Fibroblast of the aortic adventitia (primary cell): ENCODE results near the gene DOHH. TPM values are rescaled to one million over a fixed set of nuclear protein-coding genes. Genes with fewer than 3 reads are reported as not detected.

Source experiments
- DNase-seq: peaks from one replicate; pipeline ENCODE4 v3.0.0-alpha.2; 2010; ENCODE audit warnings: low read depth
- H3K4me3 ChIP-seq: 2 replicates; pipeline ENCODE4 v1.5.1; 2011; ENCODE audit warnings: low read depth, mild to moderate bottlenecking, control low read depth, low read length, moderate library complexity
- CTCF ChIP-seq: IDR thresholded peaks from 2 replicates; pipeline ENCODE4 v1.5.1; 2011; ENCODE audit warnings: mild to moderate bottlenecking, low read length, control low read depth, inconsistent platforms; ENCODE audit not compliant: insufficient read depth
- total RNA-seq: library from RNA; depleted of rRNA; stranded (reverse); fragments of >200 nt; gene quantifications from 2 replicates; pipeline ENCODE4 v1.2.3, GENCODE V29; 2012; ENCODE audit warnings: low replicate concordance

The DOHH gene
- total RNA-seq, 1 donor, result 6.5 TPM

DNA sequence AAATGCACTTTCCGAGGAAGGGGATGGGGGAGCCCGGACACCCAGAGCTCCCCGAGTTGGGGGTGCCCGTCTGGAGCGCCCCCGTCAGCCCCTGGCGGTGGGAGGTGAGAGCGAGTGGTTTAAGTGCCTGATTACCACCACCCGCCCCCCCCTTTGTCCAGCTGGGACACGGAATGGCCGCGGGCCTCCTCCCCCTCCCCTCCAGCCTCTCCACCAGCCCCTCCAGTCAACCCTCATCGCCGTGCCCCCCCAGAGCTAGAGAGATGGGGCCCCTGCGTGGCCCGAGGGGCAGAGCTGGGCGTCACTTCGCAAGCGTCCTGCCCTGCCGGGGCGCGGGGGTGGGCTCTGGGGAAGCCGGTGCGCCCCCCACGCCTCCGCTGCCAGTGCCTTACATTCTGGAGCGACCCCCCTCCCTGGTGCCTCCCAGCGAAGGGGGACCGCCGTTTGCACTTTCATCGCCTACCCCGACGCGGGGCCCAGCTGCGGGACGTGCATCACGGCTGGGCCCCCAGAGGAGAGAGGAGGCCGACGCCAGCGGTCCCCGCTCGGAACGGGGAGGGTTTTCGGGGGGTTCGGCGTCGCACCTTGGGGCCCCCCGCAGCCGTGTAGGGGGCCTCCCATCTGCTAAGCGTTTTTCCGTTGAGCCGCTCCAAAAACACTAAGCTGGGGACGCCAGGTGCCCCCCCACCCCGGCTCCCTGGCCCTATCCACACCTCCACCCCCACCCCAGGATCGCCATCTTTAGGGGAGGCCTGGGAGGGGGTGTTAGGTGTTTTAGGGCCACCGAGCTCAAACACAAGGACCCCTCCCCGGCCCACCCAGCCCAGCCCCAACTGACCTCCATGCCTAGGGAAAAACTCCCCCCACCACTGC is 36.5 kb downstream of the DOHH start:
- no peak overlapping the region for H3K4me3 ChIP-seq
- DNase-seq, result no peak
- no peak for TF ChIP-seq CTCF

DNA sequence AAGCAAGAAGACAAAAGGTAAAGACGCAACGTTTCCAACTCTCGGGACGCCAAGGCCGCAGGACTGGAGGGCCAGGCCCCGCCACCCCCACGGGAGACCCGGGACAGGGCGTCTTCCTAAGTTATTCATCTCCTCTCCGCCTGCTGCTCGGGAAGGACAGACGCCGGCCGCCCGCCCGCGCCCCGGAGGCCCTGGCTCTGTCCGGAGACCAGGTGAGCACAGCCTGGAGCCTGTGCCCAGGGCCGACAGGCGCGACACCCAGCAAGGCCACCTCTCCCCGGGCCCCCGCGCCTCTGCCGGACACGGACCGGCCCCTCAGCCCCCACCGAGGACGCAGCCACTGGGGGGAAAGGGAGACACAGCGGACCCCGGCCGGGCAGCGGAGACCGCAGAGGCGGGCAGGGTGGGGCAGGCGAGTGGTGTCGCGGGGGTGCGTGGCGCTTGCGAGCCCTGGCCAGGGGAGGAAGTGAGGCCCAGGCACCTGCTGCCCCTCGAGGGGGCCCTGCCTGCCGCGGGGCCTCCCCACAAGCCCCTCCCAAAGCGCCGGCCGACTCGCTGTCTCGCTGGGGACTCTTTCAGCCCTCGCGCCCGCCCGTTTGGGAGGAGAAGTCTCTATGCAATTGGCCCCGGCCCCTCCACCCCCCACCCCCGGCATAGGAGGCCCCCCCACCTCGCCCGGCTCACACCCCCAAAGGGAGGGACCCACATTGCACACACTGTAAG is 37.3 kb downstream of the DOHH start:
- DNase-seq, result no peak
- TF ChIP-seq CTCF, result no peak
- H3K4me3 ChIP-seq, result no peak overlapping the region

- no peak overlapping the region for H3K4me3 ChIP-seq
- no peak for TF ChIP-seq CTCF
- no peak for DNase-seq
These were observed 40.4 kb downstream of the DOHH start for GRCh38 chr19:3459965-3460582.

DNA sequence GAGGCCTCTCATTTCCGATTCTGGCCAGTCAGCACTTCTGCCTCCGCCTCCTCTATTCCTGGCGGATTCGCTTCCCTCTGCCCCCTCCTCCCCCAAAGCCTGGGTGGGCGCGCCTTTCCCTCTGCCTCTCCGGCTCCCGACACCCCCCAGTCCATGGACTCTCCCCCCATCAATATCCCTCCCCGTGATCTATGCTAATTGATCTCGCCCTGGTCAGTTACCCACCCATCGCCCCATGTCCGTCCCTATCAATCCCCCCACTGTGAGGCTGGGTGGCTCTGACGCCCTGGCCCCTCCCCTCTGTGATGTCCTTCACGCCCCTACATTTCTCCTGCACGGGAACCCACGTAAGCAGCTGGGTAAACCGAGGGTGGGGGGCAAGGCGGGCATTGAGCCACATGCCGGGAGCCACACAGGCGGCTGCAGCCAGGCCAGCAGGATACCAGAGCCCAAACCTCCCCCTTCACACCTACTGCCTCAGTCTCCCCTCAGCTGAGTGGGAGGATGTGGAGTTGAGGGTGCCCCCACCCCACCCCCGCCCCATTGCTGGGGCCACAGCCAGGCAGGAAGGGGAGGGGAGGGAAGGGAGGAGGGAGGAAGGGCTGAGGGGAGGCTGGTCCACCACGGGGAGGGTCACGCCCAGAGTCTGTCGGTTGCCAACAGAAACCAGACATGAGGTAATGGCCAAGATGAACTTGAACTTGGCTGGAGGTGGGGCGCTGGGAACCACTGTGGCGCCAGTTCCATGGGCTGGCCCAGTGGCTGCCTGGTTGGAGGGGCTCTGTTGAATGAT is 41.2 kb downstream of the DOHH start:
- peak; percentile 94 for DNase-seq
- no peak for TF ChIP-seq CTCF
- no peak overlapping the region for H3K4me3 ChIP-seq

DNA sequence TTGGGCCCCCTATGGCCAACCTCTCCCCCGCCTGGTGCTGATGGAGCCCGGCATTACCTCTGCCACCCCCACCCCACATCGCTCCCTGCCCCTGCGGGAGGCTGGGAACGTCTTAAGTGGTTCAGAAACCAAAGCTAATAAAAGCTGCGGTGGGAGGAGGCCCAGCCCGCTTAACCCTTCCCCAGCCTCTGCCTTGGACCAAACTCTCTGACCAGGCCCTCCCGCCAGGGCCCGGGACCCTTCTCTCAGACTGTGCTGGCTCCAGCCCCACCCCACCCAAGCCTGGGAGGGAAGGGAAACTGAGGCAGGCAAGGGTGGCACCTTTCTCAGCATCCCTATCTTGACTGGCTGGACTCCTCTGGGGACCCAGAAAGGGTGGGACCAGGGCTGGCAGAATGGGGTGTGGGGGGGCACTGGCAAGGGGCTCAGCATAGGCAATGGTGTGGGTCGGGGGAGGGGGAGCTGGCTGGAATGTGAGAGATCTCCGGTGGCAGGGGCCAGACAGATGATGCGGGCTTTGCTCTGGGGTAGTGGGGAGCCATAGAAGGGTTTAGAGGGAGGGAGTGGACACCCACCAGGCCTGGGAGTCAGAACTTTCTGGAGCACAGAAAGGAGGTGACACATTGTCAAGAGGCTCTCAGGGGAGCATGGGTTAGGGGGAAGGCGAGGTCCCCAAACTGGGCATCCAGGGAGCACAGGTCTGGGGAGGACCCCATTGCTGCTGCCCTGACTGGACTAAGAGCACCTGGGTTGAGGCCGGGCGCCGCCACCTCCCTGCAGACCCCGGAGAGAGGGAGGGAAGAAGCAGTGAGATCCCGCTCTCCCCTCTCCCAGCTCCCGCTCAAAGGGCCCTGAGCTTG is 42.0 kb downstream of the DOHH start:
- no peak for TF ChIP-seq CTCF
- H3K4me3 ChIP-seq, result no peak overlapping the region
- no peak for DNase-seq
